Fibroblast of lung (primary cell): ENCODE measurements around the gene TACC2.

Experiments used
- EZH2 ChIP-seq: IDR thresholded peaks from 2 replicates; pipeline ENCODE4 v1.5.1; 2012; ENCODE audit warnings: low read length, control low read depth, mild to moderate bottlenecking; ENCODE audit errors: missing control alignments
- TF ChIP-seq, protein P1 (sequence below), 2 donors: IDR thresholded peaks in 1 of 2; conservative IDR thresholded peaks in 1 of 2; 1 replicate in 1 of 2; 2 replicates in 1 of 2; pipeline ENCODE4 v1.5.1; 2011 to 2012; ENCODE audit warnings: low read length in 2 of 2, control low read depth in 1 of 2, inconsistent platforms in 1 of 2, low read depth in 1 of 2, mild to moderate bottlenecking in 1 of 2

- TF ChIP-seq EZH2 = no peak
- TF ChIP-seq, protein P1, sequence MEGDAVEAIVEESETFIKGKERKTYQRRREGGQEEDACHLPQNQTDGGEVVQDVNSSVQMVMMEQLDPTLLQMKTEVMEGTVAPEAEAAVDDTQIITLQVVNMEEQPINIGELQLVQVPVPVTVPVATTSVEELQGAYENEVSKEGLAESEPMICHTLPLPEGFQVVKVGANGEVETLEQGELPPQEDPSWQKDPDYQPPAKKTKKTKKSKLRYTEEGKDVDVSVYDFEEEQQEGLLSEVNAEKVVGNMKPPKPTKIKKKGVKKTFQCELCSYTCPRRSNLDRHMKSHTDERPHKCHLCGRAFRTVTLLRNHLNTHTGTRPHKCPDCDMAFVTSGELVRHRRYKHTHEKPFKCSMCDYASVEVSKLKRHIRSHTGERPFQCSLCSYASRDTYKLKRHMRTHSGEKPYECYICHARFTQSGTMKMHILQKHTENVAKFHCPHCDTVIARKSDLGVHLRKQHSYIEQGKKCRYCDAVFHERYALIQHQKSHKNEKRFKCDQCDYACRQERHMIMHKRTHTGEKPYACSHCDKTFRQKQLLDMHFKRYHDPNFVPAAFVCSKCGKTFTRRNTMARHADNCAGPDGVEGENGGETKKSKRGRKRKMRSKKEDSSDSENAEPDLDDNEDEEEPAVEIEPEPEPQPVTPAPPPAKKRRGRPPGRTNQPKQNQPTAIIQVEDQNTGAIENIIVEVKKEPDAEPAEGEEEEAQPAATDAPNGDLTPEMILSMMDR (conservative IDR thresholded peaks at IDR 0.05 in 1 of 2, IDR thresholded peaks at IDR 0.05 in 1 of 2; ENCODE audit: low read depth in 1 of 2, low read length in 2 of 2) = no peak
Observed at GRCh38 chr10:122294511-122295450, 305.8 kb downstream of the TACC2 start.
